Fibroblast of lung (primary cell): Measurements from ENCODE around the gene TEDC2.

ENCODE experiments used
- CTCF ChIP-seq, 2 donors: IDR thresholded peaks in 1 of 2; conservative IDR thresholded peaks in 1 of 2; 1 replicate in 1 of 2; 2 replicates in 1 of 2; pipeline ENCODE4 v1.5.1; 2011 to 2012; ENCODE audit warnings: low read length in 2 of 2, control low read depth in 1 of 2, inconsistent platforms in 1 of 2, low read depth in 1 of 2, mild to moderate bottlenecking in 1 of 2
- EZH2 ChIP-seq: IDR thresholded peaks from 2 replicates; pipeline ENCODE4 v1.5.1; 2012; ENCODE audit warnings: low read length, control low read depth, mild to moderate bottlenecking; ENCODE audit errors: missing control alignments

GRCh38 chr16:2476741-2477140, 16.8 kb downstream of the TEDC2 start:
- TF ChIP-seq CTCF (conservative IDR thresholded peaks at IDR 0.05 in 1 of 2, IDR thresholded peaks at IDR 0.05 in 1 of 2; ENCODE audit: low read depth in 1 of 2, low read length in 2 of 2) (no peak), EZH2 (no peak)
